HG02798 (cell line): ENCODE measurements around the gene HRAS.

ENCODE experiments used
- ATAC-seq: cut with Tn5 transposase; IDR thresholded peaks from one replicate; pipeline ENCODE4 v1.9.1; 2021; ENCODE audit warnings: mild to moderate bottlenecking; ENCODE audit not compliant: unreplicated experiment, poor library complexity

Gene HRAS

GRCh38 chr11:554428-555226 lies 19.3 kb upstream of the HRAS start:
- peak; percentile 72 for ATAC-seq

DNA sequence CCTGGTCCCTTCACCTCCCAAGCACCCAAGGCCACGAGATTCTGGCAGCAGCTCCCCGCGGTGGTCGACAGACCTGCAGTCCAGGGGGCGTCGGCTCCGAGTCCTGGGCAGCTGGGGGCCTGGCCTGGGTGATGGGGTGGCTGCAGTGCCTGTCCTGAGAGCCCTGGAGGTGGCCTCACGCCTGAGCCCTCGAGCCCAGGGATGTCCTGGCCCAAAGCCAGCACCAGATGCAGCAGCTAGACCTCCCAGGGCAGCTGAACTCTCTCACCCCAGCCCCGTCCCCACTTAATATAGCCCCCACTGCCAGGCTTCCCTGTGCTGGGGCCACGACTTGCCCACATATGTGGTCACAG lies 18.6 kb upstream of the HRAS start:
- no peak for ATAC-seq

GRCh38 chr11:553083-553987 lies 18.0 kb upstream of the HRAS start:
- no peak for ATAC-seq

DNA sequence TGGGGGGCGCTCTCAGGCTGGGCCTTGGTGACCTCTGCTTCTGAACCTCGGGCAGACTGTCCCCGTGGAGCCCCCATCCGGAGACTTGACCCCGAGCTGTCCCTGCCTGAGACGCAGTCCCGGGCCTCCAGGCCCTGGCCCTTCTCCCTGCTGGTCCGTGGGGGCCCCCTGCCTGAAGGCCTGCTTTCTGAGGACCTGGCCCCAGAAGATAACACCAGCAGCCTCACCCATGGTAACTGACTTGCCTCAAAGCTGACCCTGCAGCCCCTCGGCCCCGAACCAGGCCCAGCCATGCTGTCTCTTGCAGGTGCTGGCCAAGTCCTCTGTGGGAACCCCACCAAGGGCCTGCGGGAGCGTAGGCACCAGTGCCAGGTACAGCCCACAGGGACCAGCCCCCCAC lies 16.2 kb upstream of the HRAS start:
- ATAC-seq, result no peak

GRCh38 chr11:551131-551530 lies 15.8 kb upstream of the HRAS start:
- no peak for ATAC-seq

DNA sequence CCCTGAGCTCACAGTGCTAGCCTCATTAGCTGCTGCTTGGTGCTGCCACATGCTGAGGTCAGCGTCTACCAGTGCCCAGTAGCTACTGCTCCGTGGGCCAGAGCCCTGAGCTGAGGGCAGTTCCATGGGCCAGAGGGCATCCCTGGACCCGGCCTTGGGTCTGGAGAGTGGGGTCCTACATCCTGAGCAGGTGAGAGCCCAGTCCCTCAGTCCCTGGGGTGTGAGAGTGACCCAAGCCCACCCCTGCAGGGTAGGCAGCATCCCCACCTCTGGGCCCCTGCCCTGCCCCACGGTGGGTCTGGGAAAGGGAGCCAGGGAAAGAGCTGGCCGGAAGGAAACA lies 15.3 kb upstream of the HRAS start:
- ATAC-seq, result no peak

- ATAC-seq, result no peak
These were observed 14.8 kb upstream of the HRAS start for GRCh38 chr11:550021-550745.

GRCh38 chr11:548700-549603 lies 13.6 kb upstream of the HRAS start:
- no peak for ATAC-seq

DNA sequence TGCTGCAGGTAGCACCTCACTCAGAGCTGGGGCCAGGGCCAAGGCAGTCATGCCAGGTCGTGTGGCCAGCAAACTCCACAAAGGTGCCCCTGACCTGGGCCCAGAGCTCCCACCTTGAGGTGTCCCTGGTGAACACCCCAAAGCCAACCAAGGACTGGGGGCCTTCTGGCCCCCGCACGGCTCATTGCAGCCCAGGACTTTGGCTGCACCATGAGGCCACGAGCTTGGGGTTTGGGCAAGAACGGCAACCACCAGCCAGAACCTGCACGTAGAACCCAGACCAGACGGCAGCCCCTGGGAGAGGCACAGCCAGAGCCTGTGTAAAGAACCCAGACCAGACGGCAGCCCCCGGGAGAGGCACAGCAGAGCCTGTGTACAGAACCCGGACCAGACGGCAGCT lies 9.8 kb upstream of the HRAS start:
- ATAC-seq, result no peak

- no peak for ATAC-seq
These were observed 9.4 kb upstream of the HRAS start for GRCh38 chr11:544817-545166.

DNA sequence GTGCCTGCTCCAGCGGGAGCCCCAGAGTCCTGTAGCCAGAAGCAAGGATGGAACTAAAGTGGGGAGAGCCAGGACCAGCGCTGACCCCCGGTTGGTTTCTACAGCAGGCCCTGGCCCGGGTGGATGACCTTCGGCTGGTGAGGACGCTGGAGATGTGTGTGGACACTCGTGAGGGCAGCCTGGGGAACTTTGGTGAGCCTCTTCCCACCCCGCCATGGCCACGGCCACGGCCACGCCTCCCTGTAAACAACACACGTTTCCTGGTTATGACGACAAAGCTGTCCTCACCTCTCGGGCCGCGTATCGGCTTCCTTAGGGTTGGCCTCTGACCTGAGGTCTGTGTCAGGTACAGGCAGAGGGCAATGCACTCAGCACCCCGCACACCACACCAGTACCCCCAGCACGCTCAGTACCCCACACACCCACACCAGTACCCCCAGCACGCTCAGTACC lies 6.1 kb upstream of the HRAS start:
- no peak for ATAC-seq

- no peak for ATAC-seq
These were observed 5.4 kb upstream of the HRAS start for GRCh38 chr11:540583-541432.

DNA sequence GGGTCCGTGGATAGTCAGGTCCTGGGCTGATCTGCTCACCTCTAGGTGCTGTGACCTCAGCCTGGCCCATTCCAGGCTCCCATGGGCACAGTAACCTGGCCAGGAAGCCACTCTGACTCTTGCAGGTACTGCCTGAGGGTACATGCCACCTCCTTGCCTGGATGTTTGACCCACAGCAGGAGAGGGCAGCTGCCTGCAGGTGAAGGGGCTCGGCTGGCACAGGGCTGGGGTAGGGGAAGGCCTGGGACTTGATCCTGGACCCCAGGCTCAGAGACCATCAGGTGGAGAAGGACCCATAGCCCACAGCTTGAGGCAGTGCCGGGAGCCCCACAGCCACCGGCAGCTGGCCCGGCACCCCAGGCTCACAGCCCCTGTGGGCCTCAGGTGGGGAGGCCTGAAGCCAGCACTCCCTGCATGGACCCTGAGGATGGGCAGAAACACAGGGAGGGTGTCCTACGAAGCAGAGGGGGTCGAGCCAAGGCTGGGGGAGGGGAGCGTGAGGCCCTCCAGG lies 4.7 kb upstream of the HRAS start:
- no peak for ATAC-seq

DNA sequence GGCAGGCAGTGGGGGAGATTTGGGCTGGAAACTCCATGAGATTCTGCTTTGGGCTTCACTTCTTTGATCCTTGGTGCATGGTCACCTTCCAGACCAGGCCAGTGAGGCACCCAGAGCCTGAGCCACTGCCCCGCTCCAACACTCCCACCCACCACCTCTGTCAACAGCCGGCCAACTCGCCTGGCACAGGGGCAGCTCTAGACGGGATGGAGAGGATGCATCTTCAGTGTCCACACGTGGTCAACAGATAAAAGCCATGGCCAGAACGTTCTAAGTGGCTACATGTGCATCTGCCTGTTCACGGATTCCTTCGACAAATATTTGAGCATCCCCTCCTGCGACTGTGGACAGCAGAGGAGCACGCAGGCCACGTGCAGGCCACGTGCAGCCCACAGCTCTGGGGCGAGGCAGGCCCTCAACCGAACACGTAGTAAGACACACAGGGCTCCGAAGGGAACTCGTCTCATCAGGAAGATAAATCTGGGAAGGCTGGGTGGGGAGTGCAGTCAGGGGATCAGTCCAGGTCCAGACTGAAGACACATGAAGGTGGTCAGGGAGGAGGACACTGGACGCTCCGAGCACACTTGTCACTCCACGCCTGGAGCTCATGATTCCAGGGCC lies 3.2 kb upstream of the HRAS start:
- ATAC-seq, result no peak

- no peak for ATAC-seq
These were observed 2.5 kb upstream of the HRAS start for GRCh38 chr11:537622-538430.

- ATAC-seq, result peak; percentile 54
These were observed 1.7 kb upstream of the HRAS start, which contains the start of gene LRRC56 for GRCh38 chr11:536841-537621. TSS of gene LRRC56 (plus strand) at chr11:537527. CDS start at chr11:540685, 3,158 bp downstream.

DNA sequence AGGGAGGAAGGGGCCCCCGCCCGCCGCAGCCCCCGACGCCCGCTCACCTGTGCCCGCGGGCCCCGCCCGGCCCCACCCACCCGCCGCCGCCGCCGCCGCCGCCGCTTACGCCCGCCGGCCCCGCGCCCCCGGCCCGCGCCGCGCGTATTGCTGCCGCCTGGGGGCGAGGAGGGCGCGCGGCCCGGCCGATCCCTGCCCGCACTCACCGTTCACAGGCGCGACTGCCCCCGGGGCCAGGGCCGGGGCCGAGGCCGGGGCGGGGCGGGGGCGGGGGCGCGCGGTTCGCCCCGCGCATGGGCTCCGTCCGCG lies 212 bp downstream of the HRAS start:
- ATAC-seq, result no peak
